CD4-positive, CD25-positive, alpha-beta regulatory T cell (primary cell): ENCODE results near the gene EEIG1. TPM values are rescaled to one million over a fixed set of nuclear protein-coding genes. Genes with fewer than 3 reads are reported as not detected.

Source experiments
- ATAC-seq, 2 donors: fragments of 150-1000 bp; cut with Tn5 transposase; one replicate each; pipeline ENCODE4 v1.10.0; 2021; ENCODE audit warnings: low read depth in 2 of 2, moderate number of reproducible peaks in 2 of 2, moderate library complexity in 1 of 2
- DNase-seq, 3 donors: peaks; one replicate each; pipeline versions ENCODE4 v3.0.0 to v3.0.0-alpha.2; 2012 to 2022; ENCODE audit warnings: mixed read lengths in 1 of 3
- H3K27ac ChIP-seq: one replicate; pipeline ENCODE4 v1.7.0; 2013; ENCODE audit warnings: mild to moderate bottlenecking, low read length; ENCODE audit not compliant: insufficient read depth, poor library complexity, severe bottlenecking
- H3K27me3 ChIP-seq: one replicate; pipeline ENCODE4 v1.7.0; 2013; ENCODE audit warnings: low read length; ENCODE audit not compliant: control insufficient read depth, insufficient read depth
- H3K36me3 ChIP-seq: one replicate; pipeline ENCODE4 v1.7.0; 2013; ENCODE audit warnings: mild to moderate bottlenecking, low read length, moderate library complexity; ENCODE audit not compliant: control insufficient read depth, insufficient read depth
- H3K4me1 ChIP-seq: 2 replicates; pipeline ENCODE4 v1.7.0; 2013; ENCODE audit warnings: mild to moderate bottlenecking, low read length; ENCODE audit not compliant: insufficient read depth, control insufficient read depth, poor library complexity, severe bottlenecking
- H3K4me3 ChIP-seq: one replicate; pipeline ENCODE4 v1.7.0; 2013; ENCODE audit warnings: low read depth, mild to moderate bottlenecking, low read length, moderate library complexity
- H3K9me3 ChIP-seq, 2 experiments: 1 replicate in 1 of 2; 2 replicates in 1 of 2; pipeline ENCODE4 v1.7.0; 2013; ENCODE audit warnings: low read length in 2 of 2, mild to moderate bottlenecking in 1 of 2, moderate library complexity in 1 of 2; ENCODE audit not compliant: control insufficient read depth in 2 of 2
- H3K27ac Mint-ChIP-seq, 3 donors: one replicate each; pipeline ENCODE4 v1.8.0; 2020 to 2022; ENCODE audit warnings: mild to moderate bottlenecking in 3 of 3, mixed read lengths in 3 of 3, moderate library complexity in 2 of 3
- H3K27me3 Mint-ChIP-seq: one replicate; pipeline ENCODE4 v1.8.0; 2022; ENCODE audit warnings: mild to moderate bottlenecking, mixed read lengths
- H3K36me3 Mint-ChIP-seq: one replicate; pipeline ENCODE4 v1.8.0; 2020; ENCODE audit warnings: mixed read lengths
- H3K4me1 Mint-ChIP-seq, 4 donors: one replicate each; pipeline ENCODE4 v1.8.0; 2020 to 2022; ENCODE audit warnings: mixed read lengths in 4 of 4, mild to moderate bottlenecking in 1 of 4
- H3K4me3 Mint-ChIP-seq, 4 donors: one replicate each; pipeline ENCODE4 v1.8.0; 2020 to 2022; ENCODE audit warnings: mild to moderate bottlenecking in 4 of 4, mixed read lengths in 4 of 4, moderate library complexity in 3 of 4
- H3K9me3 Mint-ChIP-seq, 7 donors: one replicate each; pipeline ENCODE4 v1.8.0; 2020 to 2022; ENCODE audit warnings: mixed read lengths in 7 of 7, mild to moderate bottlenecking in 3 of 7, moderate library complexity in 2 of 7
- polyA plus RNA-seq, 4 donors: library from polyadenylated mRNA; unstranded; fragments of 300-500 nt; fragmentation: Illumina TruSeq; gene quantifications; one replicate each; pipeline ENCODE4 v1.2.3, GENCODE V29; 2021
- total RNA-seq: library from RNA; stranded (reverse); gene quantifications from one replicate; pipeline ENCODE4 v1.2.3, GENCODE V29; 2022

The EEIG1 gene
- total and polyA plus RNA-seq, 5 donors from 2014 or later: 140 to 402 (median 177) TPM

DNA sequence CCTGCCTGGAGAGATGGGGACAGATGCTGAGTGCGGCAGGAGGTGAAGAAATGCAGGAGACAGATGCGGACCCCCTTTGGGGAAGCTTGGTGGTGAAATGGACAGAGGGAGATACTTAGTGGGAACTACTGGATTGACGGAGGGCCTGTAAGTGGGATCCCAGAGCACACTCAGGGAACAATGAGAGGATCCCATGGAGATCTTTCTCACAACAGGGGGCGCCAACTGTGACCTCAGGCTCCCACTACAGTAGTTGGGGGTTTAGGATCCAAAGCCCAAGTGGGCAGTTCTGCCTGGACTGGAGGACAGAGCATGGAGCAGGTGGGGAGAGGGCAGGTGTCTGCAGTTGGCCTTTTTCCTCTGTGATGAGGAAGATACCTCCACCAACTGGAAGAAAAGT, 46.5 kb downstream of the EEIG1 start:
- Mint-ChIP-seq H3K9me3 (peaks cover 0 to 3% (median 0%) of the 10 kb centered on the region in 7 donors), H3K27me3 (peaks cover 15% of the 10 kb centered on the region), H3K4me1 (peaks cover 4 to 71% (median 43%) of the 10 kb centered on the region in 4 donors), H3K36me3 (no peaks in the 10 kb centered on the region), H3K27ac (peak overlapping the region in 1 of 3 donors; percentile 71), H3K4me3 (peak overlapping the region in 3 of 4 donors; percentile 35 to 92 (median 87))
- H3K9me3 ChIP-seq: no peaks in the 10 kb centered on the region
- ATAC-seq: no peak
- no peaks in the 10 kb centered on the region for H3K27me3 ChIP-seq
- H3K36me3 ChIP-seq: no peaks in the 10 kb centered on the region
- no peak for DNase-seq
- H3K4me3 ChIP-seq: no peak overlapping the region
- no peak overlapping the region for H3K27ac ChIP-seq
- peaks cover 50% of the 10 kb centered on the region for H3K4me1 ChIP-seq

DNA sequence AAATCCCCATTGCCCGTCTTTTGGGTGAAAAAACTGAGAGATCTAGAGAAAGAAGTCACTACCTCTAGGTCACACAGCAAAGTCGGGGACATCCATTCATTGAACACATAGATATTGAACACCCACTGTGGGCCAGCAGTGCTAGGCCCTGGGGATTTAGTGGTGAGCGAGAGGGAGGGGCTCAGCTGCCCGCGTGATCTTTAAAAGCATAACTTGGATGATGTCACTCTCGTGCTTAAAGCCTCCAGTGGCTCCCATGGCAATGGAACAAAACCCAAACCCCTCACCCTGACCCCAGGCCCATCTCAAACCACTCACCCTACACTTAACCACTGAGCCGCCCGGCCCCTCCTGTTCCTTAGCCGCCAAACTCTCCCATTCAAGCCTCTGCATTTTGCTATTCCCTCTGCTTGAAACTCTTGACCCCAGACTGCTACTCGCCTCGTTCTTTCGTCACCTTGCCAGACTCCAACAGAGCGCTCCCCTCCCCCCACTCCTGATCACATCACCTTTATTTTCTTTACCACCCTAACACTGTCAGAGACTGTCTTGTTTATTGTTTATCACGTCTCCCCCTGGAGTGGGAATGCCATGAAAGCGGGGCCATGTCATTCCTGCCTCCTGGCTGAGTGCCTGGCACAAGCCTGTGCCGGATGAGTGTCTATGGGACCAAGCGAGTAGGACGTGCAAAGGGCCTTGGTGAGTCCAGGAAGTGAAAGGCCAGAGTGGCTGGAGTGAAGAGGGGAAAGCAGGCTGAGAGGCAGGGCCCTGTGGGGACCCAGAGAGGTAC, 49.5 kb downstream of the EEIG1 start:
- Histone ChIP-seq H3K27ac (no peak overlapping the region), H3K27me3 (no peaks in the 10 kb centered on the region), H3K4me3 (peak overlapping the region; percentile 43), H3K36me3 (no peaks in the 10 kb centered on the region), H3K9me3 (no peaks in the 10 kb centered on the region), H3K4me1 (peaks cover 51% of the 10 kb centered on the region)
- H3K4me1 Mint-ChIP-seq: peaks cover 3 to 61% (median 29%) of the 10 kb centered on the region in 4 donors
- peaks cover 16% of the 10 kb centered on the region for H3K27me3 Mint-ChIP-seq
- ATAC-seq (peak in 1 of 2 donors; percentile 12), DNase-seq (no peak)
- H3K27ac Mint-ChIP-seq: peak overlapping the region in 2 of 3 donors; percentile 74 to 82
- H3K4me3 Mint-ChIP-seq: peak overlapping the region; percentile 77 to 94 (median 82)
- H3K36me3 Mint-ChIP-seq: no peaks in the 10 kb centered on the region
- H3K9me3 Mint-ChIP-seq: peaks cover 0 to 3% (median 0%) of the 10 kb centered on the region in 7 donors

Other genes with a start within 250 kb of the EEIG1 start
- 11.9 TPM for gene TOR2A, start 245.7 kb downstream of the EEIG1 start, total RNA-seq
- gene TOR2A, start 245.7 kb downstream of the EEIG1 start, polyA plus RNA-seq: 10 to 100 TPM; 20.1 to 30.2 (median 24.8) TPM
- 39.3 TPM for gene SH2D3C, start 202.3 kb downstream of the EEIG1 start, total RNA-seq
- gene SH2D3C, start 202.3 kb downstream of the EEIG1 start, polyA plus RNA-seq: 10 to 100 TPM; 17.7 to 30.5 (median 21.1) TPM
- 89.3 TPM for gene CDK9, start 195.0 kb downstream of the EEIG1 start, total RNA-seq
- 10 to 100 TPM; 43.3 to 67.4 (median 53.3) TPM for gene CDK9, start 195.0 kb downstream of the EEIG1 start, polyA plus RNA-seq
- gene FPGS, start 178.1 kb downstream of the EEIG1 start, total RNA-seq: 64.7 TPM
- gene FPGS, start 178.1 kb downstream of the EEIG1 start, polyA plus RNA-seq: 10 to 100 TPM; 40.1 to 50.6 (median 45.2) TPM
- gene ENG, start 126.3 kb downstream of the EEIG1 start, total RNA-seq: 3.6 TPM
- 1 to 10 TPM in 3 of 4 donors, under 1 TPM in 1; 0.71 to 2.9 (median 1.9) TPM for gene ENG, start 126.3 kb downstream of the EEIG1 start, polyA plus RNA-seq
- gene AK1, start 103.3 kb downstream of the EEIG1 start, total RNA-seq: 84.7 TPM
- gene AK1, start 103.3 kb downstream of the EEIG1 start, polyA plus RNA-seq: under 1 TPM; 0.08 to 0.42 (median 0.25) TPM
- 136 TPM for gene ST6GALNAC6, start 81.4 kb downstream of the EEIG1 start, total RNA-seq
- 10 to 100 TPM; 43.7 to 50.5 (median 47.9) TPM for gene ST6GALNAC6, start 81.4 kb downstream of the EEIG1 start, polyA plus RNA-seq
- 31.6 TPM for gene ST6GALNAC4, start 63.9 kb downstream of the EEIG1 start, total RNA-seq
- 10 to 100 TPM; 23.1 to 23.8 (median 23.7) TPM for gene ST6GALNAC4, start 63.9 kb downstream of the EEIG1 start, polyA plus RNA-seq
- 3.3 TPM for gene PIP5KL1, start 50.2 kb downstream of the EEIG1 start, total RNA-seq
- 1 to 10 TPM in 1 of 4 donors, under 1 TPM in 2, not detected in 1; 0.22 to 1.1 (median 0.81) TPM for gene PIP5KL1, start 50.2 kb downstream of the EEIG1 start, polyA plus RNA-seq
- 35.7 TPM for gene DPM2, start 43.1 kb downstream of the EEIG1 start, total RNA-seq
- gene DPM2, start 43.1 kb downstream of the EEIG1 start, polyA plus RNA-seq: 10 to 100 TPM; 27.5 to 30.6 (median 29.7) TPM
- gene NAIF1, start 86.3 kb upstream of the EEIG1 start, total RNA-seq: 16.8 TPM
- 10 to 100 TPM in 3 of 4 donors, 1 to 10 TPM in 1; 7.8 to 14.7 (median 12.3) TPM for gene NAIF1, start 86.3 kb upstream of the EEIG1 start, polyA plus RNA-seq
- 13.8 TPM for gene SLC25A25, start 87.2 kb upstream of the EEIG1 start, total RNA-seq
- gene SLC25A25, start 87.2 kb upstream of the EEIG1 start, polyA plus RNA-seq: 10 to 100 TPM; 11.3 to 12.0 (median 11.7) TPM
- gene PTGES2, start 146.7 kb upstream of the EEIG1 start, total RNA-seq: 48.6 TPM
- 10 to 100 TPM; 33.8 to 39.1 (median 37.6) TPM for gene PTGES2, start 146.7 kb upstream of the EEIG1 start, polyA plus RNA-seq
- 0.94 TPM for gene LCN2, start 168.5 kb upstream of the EEIG1 start, total RNA-seq
- gene LCN2, start 168.5 kb upstream of the EEIG1 start, polyA plus RNA-seq: not detected
- 70.9 TPM for gene BBLN, start 179.3 kb upstream of the EEIG1 start, total RNA-seq
- gene BBLN, start 179.3 kb upstream of the EEIG1 start, polyA plus RNA-seq: 100 to 1,000 TPM; 111 to 176 (median 128) TPM
- 128 TPM for gene CIZ1, start 210.6 kb upstream of the EEIG1 start, total RNA-seq
- 1 to 10 TPM; 7.2 to 9.3 (median 8.0) TPM for gene CIZ1, start 210.6 kb upstream of the EEIG1 start, polyA plus RNA-seq
- 1.5 TPM for gene DNM1, start 222.4 kb upstream of the EEIG1 start, total RNA-seq
- gene DNM1, start 222.4 kb upstream of the EEIG1 start, polyA plus RNA-seq: not detected